DMS53 treated with DMSO at 0.1 percent for 48 hours (cell line): ENCODE results near the gene DNAAF6.
A peak's percentile ranks its signal among the peaks of the same experiment; 100 is the strongest.
"Not testable (repeated sequence)": the region's sequence is repeated elsewhere in the genome, so short reads cannot be mapped to it uniquely, and the experiment has no call there.

Experiments
- DNase-seq: peaks from one replicate; lab custom pipeline; 2025; ENCODE audit not compliant: unreplicated experiment; lab: John Stamatoyannopoulos, UW

Gene DNAAF6

DNA sequence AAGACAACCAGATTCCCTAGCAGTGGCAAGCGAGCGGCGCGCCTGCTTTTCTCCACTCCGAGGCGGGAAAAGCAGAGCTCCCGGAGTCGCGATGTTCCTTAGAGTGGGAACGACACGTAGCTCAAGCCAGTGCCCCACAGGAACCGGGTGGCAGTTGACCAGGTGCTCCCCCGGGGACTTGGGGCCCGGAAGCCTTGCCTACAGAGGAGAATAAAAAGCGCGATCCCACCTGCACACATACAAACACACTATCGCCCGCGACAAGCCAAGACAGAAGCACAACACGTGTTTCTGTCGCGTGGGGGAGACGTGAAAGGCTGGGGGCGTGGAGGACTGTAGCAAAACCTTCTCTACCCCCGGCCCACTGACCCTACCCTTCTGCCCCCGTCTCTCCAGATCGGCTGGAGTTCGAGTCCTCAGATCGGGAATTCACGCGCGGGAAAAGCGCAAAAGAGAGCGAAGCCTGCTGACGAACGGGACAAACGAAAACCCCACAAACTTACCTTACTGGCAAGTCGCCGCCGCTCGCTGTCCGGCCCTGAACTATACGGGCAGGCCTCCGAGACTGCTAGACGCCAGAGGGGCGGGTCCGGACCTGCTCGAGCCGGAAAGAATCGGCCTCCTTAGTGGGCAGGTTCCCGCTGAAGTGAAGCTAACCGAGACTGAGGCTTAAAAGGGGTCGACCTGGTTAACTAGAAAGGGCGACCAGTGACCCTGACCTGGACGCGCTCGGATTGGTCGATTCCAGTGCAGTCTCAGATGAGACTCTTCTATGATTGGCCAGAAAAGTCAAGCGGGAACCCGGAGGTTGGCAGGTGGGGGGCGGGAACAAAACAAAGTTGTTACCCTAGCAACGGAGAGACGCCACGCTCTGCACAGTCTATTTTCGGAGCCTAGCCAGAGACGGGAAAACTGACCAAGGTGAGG, at the start of gene DNAAF6, which contains the start of gene NUP62CL:
DNAAF6 (plus strand) TSS at position 842 of the 927 bp plus-strand sequence. CDS start 6,265 bp downstream, outside the sequence.
NUP62CL (minus strand) TSS at position 664 of the 927 bp plus-strand sequence. CDS start 31,287 bp downstream, outside the sequence.
- DNase-seq: peak; percentile 86

DNA sequence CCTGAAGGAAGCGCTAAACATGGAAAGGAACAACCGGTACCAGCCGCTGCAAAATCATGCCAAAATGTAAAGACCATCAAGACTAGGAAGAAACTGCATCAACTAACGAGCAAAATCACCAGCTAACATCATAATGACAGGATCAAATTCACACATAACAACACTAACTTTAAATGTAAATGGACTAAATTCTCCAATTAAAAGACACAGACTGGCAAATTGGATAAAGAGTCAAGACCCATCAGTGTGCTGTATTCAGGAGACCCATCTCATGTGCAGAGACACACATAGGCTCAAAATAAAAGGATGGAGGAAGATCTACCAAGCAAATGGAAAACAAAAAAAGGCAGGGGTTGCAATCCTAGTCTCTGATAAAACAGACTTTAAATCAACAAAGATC, 48.8 kb upstream of the DNAAF6 start:
- not testable (repeated sequence) for DNase-seq

DNA sequence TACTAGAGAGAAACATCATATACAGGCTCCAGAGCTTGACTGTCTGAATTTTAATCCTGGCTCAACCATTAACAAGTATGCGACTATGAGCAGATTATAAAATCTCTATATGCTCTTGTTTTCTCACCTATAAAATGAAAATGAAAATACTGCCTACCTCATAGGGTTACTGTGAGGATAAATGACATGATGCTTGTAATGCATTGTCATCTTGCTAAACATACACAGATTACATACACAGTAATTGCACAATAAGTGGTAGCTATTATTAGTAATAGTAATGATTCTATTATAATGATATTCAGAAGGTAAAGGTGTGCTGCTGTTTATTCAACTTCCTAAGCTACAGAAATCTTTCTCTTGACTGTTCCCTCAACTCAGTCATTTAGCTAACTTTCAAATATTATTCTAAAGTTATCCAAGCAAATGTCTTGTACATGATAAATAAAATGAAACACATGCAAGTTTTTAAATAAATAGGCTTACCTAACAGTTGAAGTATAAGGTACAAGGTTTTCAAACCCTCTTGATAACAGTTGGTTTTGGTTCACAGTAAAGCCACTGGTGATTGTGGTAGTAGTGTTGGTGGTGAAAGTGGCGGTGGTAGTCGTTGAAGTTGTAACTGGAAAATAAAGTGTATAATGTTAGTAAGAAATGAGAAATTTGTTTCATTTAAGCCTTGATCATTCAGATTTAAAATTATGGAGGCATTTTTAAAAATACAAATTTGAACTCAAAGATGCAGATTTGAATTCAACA, 39.1 kb upstream of the DNAAF6 start:
- DNase-seq: no peak

DNA sequence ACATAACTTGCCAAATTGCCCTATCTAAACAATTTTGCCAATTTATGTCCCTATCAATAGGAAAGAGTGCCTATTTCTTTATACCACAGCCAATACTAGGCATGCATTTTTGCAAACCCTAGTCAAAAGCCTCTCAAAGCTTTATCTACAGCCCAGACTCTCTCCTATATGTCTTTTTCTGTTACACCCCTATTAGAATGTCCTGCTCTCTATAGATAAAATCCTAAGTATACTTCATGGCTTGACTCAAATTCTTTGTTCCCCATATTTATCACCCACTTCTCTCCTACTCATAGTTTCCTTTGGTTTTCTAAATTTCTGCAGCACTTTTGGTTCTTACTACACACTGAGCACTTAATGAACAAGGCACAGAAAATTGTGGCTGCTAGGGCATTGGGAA, 38.2 kb upstream of the DNAAF6 start:
- no peak for DNase-seq

DNA sequence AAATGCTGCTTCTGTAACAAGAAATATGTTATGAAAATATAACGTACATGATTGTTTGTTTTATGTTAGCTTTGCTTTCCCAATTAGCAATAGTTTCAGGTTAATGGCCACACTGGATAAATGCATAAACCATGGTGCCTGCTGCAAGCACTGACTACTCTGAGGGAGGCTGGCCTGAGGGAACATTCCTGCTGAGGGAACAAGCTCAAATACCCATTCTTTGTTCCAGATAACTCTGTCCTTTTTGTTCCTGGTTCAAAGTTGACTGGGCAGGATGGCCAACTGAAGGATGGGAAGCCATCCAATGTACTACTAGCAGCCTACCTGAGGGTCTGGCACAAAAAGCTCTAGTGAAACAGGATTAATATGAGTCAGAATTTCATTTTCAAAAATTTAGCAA, 37.7 kb upstream of the DNAAF6 start:
- DNase-seq: no peak

DNA sequence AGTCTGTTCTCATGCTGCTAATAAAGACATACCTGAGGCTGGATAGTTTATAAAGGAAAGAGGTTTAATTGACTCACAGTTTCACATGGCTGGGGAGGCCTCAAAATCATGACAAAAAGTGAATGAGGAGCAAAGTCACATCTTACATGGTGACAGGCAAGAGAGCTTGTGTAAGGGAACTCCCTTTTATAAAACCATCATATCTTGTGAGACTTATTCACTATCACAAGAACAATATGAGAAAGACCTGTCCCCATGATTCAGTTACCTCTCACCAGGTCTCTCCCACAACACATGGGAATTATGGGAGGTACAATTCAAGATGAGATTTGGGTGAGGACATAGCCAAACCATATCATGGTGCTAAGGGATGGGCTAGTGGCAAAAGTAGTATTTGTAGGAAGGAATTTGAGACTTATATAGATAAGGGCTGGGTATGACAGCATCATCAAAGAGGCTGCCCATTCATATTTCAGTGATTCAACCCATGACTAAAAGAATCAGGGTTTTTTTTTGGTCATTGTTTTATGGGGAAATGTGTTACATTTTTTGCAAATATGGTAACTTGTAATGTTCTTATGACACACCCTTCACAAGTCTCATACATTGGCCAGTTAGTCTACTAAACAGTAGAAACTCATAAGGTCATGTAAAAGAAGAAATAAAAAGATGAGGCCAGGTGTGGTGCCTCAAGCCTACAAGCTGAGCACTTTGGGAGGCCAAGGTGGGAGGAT, 34.9 kb upstream of the DNAAF6 start:
- DNase-seq: no peak

DNA sequence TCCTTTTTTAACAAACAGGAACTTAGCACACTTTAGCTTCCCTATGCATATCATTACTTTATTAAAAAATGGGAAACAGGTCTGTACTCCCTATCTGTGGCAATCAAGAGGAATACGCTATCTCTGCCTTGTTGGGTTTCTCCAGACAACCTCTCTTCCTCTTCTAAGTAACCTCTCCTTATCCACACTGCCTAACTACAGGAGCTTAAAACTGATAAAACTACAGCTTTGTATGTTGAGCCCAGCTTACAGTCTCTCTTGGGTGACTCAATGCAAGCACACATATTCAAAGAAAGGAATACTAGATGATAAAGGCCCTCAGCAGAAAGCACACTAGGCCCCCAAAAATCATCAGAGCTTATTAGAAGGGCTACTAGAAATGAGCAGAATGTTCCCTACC, 9.1 kb upstream of the DNAAF6 start:
- no peak for DNase-seq

DNA sequence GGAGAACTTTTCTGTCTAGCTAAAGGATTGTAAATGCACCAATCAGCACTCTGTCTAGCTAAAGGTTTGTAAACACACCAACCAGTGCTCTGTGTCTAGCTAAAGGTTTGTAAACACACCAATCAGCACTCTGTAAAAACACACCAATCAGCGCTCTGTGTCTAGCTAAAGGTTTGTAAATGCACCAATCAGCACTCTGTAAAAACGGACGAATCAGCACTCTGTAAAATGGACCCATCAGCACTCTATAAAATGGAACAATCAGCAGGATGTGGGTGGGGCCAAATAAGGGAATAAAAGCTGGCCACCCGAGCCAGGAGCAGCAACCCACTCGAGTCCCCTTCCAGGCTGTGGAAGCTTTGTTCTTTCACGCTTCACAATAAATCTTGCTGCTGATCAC, 8.3 kb upstream of the DNAAF6 start:
- not testable (repeated sequence) for DNase-seq

DNA sequence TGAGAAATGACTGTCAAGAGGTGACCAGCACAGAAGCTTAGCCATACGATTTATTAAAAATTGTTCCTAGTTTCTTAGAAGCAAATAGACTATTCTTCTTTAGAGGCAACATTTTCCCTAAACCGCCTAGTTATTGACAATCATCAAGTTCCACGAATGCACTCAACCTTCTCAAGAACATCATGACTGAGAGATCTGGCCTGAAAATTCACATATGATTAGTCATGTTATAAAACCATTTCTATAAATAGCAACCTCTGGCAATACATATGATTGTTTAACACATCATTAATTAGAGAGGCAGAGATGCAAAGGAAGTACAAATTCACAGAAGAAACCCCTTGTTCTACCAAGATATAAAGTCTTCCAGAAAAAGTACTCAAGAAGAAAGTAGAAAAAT, 6.9 kb upstream of the DNAAF6 start:
- no peak for DNase-seq

DNA sequence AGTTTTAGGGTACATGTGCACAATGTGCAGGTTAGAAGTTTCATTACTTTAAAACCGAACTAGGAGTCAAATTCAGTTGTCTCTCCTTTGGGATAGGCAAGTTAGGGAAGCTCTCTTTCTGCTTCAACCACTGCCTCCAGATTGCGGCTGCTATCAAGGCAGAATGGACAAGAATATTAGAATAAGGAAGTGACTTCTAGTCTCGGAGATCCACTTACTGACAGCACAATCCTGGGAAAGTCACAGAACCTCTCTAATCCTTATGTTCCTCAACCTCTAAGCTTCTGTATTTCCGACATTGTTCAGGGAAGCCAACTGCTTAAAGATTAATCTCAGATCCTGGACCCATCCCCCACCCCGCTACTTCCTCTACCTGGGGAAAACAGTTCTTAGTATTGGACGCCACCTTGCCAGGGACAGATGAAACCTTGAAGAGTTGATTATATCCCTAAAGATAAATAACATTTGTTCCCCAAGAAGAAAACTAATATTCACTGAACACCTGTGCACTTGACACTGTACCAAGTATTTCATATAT, 2.3 kb upstream of the DNAAF6 start:
- DNase-seq: peak; percentile 36

DNA sequence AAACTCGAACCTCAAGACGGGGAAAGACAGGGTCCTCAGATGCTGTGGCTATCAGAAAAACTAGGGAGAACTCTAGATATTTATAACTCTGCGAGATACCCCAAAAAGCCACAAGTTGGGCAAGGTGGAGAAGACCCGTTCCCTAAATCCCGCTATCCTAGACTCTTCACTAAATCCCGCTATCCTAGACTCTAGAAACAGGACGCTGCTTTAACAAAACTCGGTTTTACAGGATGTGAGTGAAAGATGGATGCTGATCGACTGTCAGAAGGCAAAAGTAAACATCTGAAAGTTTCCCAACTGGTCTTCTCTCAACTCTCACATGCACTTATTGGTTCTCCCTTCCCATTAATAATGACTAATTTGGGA, 270 bp downstream of the DNAAF6 start:
- no peak for DNase-seq

DNA sequence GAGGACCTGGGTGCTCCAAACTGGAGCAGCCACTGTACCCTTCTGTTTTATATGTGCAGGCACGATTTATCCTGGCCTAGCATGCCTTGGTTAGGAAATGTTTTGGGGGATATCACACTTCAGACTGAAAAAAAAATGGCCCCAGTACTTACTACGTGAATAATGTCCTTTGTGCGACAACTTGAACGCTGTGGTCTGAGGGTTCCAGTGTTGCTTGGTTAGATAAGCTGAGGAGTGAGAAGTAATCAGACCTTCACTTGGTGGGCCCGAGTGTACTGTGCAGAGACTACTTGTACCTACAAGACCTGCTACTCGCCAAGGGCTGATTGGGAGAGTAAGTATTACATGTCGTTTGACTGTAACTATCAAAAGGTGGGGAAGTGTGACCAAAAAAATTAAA, 678 bp downstream of the DNAAF6 start:
- no peak for DNase-seq

DNA sequence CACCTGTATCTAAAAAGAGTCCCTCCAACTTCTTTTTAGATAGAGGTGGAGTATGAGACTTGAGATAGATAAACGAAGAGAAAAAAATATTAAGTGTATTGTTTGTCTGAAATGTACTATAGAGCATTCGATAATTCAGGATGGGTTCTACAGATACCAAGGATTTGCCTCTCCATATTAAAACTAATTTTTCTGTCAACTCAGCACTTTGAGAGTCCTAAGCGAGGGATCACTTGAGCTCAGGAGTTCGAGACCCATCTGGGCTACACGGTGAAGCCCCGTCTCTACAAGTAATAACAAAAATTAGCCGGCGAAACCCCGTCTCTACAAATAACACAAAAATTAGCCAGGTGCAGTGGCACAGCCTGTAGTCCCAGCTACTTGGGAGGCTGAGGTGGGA, 1.5 kb downstream of the DNAAF6 start:
- DNase-seq: no peak

DNA sequence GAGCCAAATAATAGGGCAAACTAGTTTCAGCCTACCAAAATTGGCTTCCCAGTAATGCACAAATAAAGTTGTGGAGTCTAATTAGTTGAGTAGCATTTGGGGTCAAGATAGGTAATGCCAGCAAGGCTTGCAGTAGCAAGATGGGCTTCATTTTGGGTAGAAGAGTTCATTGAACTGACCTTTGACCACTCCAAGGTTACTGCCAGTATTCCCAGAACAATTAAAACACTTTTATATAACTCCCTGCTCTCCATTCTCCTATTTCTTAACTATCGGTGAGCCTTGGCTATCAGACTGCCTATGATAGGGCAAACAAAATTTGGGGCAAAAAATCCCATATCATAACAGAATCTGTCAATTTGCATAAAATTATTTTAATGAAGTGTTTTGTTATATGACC, 7.1 kb downstream of the DNAAF6 start:
- DNase-seq: no peak

DNA sequence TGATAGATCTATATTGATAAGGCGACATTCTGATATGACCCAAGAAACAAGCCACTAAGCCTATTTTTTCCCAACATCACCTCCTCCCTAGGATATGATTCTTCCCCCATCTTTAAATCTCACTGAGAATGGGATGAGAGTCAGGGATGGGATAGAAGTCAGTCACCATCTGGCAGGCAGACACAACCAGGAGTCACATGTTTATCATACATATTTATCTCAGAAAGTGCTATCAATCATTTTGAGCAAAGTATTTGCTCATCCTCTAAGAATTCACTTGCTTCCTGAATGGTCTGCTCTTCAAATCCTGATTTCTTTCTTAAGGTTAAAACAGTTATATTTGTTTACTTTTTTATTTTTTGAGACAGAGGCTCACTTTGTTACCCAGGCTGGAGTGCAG, 20.3 kb downstream of the DNAAF6 start:
- no peak for DNase-seq

DNA sequence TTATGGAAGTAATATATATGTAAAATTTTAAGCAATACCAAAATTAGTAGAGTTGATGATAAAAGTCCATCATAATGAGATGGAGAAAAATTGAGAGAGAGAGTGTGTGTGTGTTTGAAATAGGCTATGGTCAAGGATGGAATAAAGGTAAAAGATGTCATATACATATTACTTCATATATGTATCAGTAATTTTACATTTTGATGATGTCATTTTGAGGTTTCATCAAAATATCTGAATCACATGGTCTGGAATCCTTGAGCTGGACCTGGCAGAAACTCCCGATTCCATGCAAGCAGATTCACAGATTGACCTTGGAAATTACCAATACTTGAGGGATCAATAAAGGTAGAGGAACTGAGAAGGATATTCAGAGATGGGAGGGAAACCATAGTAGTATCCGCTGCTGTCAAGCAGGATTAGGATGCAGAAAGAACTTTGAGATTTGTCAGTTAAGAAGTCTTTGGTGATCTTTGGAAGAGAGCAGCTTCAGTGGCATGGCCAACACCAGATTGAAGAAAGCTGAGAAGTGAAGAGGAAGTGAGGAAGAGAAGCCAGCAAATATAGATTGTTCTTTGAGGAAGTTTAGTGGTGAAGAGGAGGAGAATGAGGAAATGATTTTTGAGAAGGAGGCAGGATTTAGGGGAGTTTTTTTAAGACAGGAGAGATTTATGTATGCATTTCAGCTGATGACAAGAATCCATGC, 21.5 kb downstream of the DNAAF6 start:
- DNase-seq: no peak

DNA sequence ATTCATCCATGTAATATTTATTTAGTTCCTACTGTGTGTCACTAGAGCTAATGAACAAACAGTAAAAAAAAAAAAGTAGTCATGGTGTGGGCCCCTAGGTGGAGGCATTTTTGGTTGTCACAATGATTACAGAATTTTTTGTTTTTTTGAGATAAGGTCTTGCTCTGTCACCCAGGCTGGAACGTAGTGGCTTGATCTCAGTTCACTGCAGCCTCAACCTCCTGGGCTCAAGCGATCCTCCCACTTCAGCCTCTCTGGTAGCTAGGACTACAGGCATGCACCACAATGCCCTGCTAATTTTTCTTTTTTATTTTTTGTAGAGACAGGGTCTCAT, 22.0 kb downstream of the DNAAF6 start:
- DNase-seq: no peak

DNA sequence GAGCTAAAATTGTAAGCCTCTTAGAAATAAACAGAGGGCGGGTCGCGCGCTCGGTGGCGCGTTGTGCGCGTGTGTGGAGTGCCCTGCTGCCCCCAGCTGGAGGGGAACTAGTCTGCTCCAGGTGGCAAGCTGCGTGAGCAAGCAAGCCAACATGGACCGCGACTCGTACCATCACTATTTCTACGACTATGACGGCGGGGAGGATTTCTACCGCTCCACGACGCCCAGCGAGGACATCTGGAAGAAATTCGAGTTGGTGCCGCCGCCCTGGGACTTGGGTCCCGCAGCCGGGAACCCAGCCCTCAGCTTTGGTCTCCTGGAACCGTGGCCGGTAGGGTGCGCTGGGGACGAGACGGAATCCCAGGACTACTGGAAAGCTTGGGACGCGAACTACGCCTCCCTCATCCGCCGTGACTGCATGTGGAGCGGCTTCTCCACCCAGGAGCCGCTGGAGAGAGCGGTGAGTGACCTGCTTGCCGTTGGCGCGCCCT, 66.1 kb downstream of the DNAAF6 start:
- no peak for DNase-seq

DNA sequence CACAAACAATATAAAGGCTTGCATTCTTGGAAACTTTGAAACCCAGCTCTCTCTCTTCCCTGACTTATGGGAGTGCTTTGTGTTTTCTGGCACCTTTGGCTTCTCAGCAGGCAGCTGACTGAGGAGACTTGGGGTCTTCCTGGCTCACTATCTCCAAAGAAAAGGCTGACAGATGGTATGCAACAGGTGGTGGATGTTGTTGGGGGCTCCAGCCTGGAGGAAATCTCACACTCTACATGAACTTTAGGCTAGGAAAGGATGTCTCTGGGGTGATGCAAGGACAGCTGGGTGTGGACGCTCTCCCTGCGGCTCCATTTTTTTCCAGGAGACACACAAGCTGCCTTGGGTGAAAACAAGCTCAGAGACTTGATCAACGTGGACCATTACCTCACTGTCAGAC, 67.4 kb downstream of the DNAAF6 start:
- no peak for DNase-seq

DNA sequence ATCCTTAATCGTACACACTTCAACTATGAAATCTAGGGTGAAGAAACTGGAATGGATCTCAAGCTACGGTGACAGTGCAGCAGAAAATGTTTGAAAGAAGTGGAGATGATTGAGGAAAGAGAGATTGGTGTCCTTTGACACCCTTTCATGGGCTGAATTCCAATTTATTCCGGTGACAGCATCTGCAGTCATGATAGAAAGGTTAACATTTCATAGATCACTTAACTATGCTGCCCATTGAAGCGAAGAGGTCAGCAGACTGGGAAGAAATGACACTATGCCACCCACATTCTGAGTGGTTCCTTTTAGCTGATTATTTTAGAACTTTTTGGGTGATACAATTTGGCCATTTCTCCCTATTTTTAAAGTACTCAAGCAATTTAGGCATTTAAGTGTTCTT, 82.3 kb downstream of the DNAAF6 start:
- DNase-seq: no peak

DNA sequence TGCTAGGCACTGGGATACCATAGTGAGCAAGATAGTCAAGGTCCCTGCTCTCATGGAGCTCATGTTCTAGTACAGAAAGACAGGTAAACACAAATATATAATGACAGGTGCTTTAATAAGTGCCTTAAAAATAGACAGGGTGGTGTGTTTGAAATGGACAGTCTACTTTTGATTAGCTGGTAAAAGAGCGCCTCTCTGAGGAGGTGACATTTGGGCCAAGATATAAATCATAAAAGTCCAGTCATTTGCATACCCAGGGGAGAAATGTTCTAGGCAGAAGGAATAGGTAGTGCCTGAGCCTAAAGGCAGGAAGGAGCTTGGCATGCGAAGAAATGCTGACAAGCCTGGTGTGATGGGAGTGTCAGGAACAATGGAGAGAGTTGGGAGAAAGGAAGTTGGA, 83.6 kb downstream of the DNAAF6 start:
- no peak for DNase-seq
